ENCODE measurements around the gene GJC3.

- TF ChIP-seq, protein P1, sequence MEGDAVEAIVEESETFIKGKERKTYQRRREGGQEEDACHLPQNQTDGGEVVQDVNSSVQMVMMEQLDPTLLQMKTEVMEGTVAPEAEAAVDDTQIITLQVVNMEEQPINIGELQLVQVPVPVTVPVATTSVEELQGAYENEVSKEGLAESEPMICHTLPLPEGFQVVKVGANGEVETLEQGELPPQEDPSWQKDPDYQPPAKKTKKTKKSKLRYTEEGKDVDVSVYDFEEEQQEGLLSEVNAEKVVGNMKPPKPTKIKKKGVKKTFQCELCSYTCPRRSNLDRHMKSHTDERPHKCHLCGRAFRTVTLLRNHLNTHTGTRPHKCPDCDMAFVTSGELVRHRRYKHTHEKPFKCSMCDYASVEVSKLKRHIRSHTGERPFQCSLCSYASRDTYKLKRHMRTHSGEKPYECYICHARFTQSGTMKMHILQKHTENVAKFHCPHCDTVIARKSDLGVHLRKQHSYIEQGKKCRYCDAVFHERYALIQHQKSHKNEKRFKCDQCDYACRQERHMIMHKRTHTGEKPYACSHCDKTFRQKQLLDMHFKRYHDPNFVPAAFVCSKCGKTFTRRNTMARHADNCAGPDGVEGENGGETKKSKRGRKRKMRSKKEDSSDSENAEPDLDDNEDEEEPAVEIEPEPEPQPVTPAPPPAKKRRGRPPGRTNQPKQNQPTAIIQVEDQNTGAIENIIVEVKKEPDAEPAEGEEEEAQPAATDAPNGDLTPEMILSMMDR (IDR thresholded peaks at IDR 0.05; ENCODE audit: low read depth, low read length, poor library complexity, severe bottlenecking), result peak; percentile 31
- TF ChIP-seq EZH2phosphoT487 (IDR thresholded peaks at IDR 0.05; ENCODE audit: borderline replicate concordance, low read length), result no peak
Observed at GRCh38 chr7:99928994-99929729, at the start of gene GJC3.

Data from DOHH2 (cell line).